ENCODE measurements around the gene NOSIP.
"Not testable (repeated sequence)": the region's sequence is repeated elsewhere in the genome, so short reads cannot be mapped to it uniquely, and the experiment has no call there.

Gene NOSIP

GRCh38 chr19:49580264-49581006, at the start of gene NOSIP:
TSS of gene NOSIP (minus strand) at chr19:49580556. CDS start at chr19:49560691, 19,865 bp downstream.
- DNase-seq = peak; percentile 92

- no peak for DNase-seq
Observed at GRCh38 chr19:49629659-49630058, 49.3 kb upstream of the NOSIP start.

- DNase-seq = no peak
Observed at GRCh38 chr19:49626226-49626625, 45.9 kb upstream of the NOSIP start.

- no peak for DNase-seq
Observed at GRCh38 chr19:49624967-49625910, 44.9 kb upstream of the NOSIP start.

- not testable (repeated sequence) for DNase-seq
Observed at GRCh38 chr19:49617860-49618259, 37.5 kb upstream of the NOSIP start.

- no peak for DNase-seq
Observed at GRCh38 chr19:49616945-49617344, 36.6 kb upstream of the NOSIP start.

GRCh38 chr19:49616532-49616931, 36.2 kb upstream of the NOSIP start:
- DNase-seq = no peak

- no peak for DNase-seq
Observed at GRCh38 chr19:49615861-49616260, 35.5 kb upstream of the NOSIP start.

- no peak for DNase-seq
Observed at GRCh38 chr19:49614096-49614833, 33.9 kb upstream of the NOSIP start.

- no peak for DNase-seq
Observed at GRCh38 chr19:49613374-49613773, 33.0 kb upstream of the NOSIP start.

GRCh38 chr19:49609499-49610092, 29.2 kb upstream of the NOSIP start:
- DNase-seq = no peak

GRCh38 chr19:49605605-49606004, 25.2 kb upstream of the NOSIP start:
- DNase-seq = no peak

GRCh38 chr19:49602806-49603205, 22.4 kb upstream of the NOSIP start:
- no peak for DNase-seq

GRCh38 chr19:49601482-49602038, 21.2 kb upstream of the NOSIP start:
- DNase-seq = no peak

- DNase-seq = no peak
Observed at GRCh38 chr19:49599378-49600295, 19.3 kb upstream of the NOSIP start.

GRCh38 chr19:49597703-49597974, 17.3 kb upstream of the NOSIP start:
- no peak for DNase-seq

- no peak for DNase-seq
Observed at GRCh38 chr19:49596954-49597702, 16.8 kb upstream of the NOSIP start.

- DNase-seq = no peak
Observed at GRCh38 chr19:49596407-49596806, 16.1 kb upstream of the NOSIP start.

GRCh38 chr19:49595819-49596404, 15.6 kb upstream of the NOSIP start:
- no peak for DNase-seq
